Stimulated activated CD4-positive, alpha-beta T cell treated with anti-CD3 and anti-CD28 coated beads, Interleukin-4, amount 100 ng/mL, for 4 hours (primary cell): ENCODE measurements around the gene MYH11.
"Not testable (repeated sequence)": the region's sequence is repeated elsewhere in the genome, so short reads cannot be mapped to it uniquely, and the experiment has no call there.

Experiments used
- DNase-seq, 2 experiments: peaks; one replicate each; pipeline ENCODE4 v3.0.0-alpha.2; 2020

The MYH11 gene

GRCh38 chr16:15803618-15804017, 53.2 kb downstream of the MYH11 start:
- no peak for DNase-seq

- DNase-seq, result no peak
Measured at GRCh38 chr16:15799851-15800495, 56.9 kb downstream of the MYH11 start.

GRCh38 chr16:15798671-15799070, 58.2 kb downstream of the MYH11 start:
- DNase-seq, result no peak

GRCh38 chr16:15796885-15797284, 59.9 kb downstream of the MYH11 start:
- DNase-seq, result no peak

GRCh38 chr16:15795615-15796014, 61.2 kb downstream of the MYH11 start:
- no peak for DNase-seq

GRCh38 chr16:15792563-15792971, 64.3 kb downstream of the MYH11 start:
- no peak for DNase-seq

- no peak for DNase-seq
Measured at GRCh38 chr16:15790458-15790857, 66.4 kb downstream of the MYH11 start.

GRCh38 chr16:15789816-15790215, 67.0 kb downstream of the MYH11 start:
- not testable (repeated sequence) for DNase-seq

- no peak for DNase-seq
Measured at GRCh38 chr16:15788846-15789239, 68.0 kb downstream of the MYH11 start.

GRCh38 chr16:15786501-15786900, 70.3 kb downstream of the MYH11 start:
- no peak for DNase-seq

GRCh38 chr16:15785386-15786059, 71.3 kb downstream of the MYH11 start:
- DNase-seq, result no peak

GRCh38 chr16:15783985-15784384, 72.8 kb downstream of the MYH11 start:
- no peak for DNase-seq

GRCh38 chr16:15782573-15783365, 74.1 kb downstream of the MYH11 start:
- DNase-seq, result no peak

GRCh38 chr16:15781650-15782049, 75.2 kb downstream of the MYH11 start:
- DNase-seq, result no peak

GRCh38 chr16:15780805-15781204, 76.0 kb downstream of the MYH11 start:
- DNase-seq, result no peak

- DNase-seq, result no peak
Measured at GRCh38 chr16:15779664-15780351, 77.0 kb downstream of the MYH11 start.

GRCh38 chr16:15778999-15779614, 77.7 kb downstream of the MYH11 start:
- no peak for DNase-seq

GRCh38 chr16:15778204-15778743, 78.6 kb downstream of the MYH11 start:
- DNase-seq, result no peak

- no peak for DNase-seq
Measured at GRCh38 chr16:15777533-15778203, 79.2 kb downstream of the MYH11 start.

GRCh38 chr16:15776572-15776971, 80.3 kb downstream of the MYH11 start:
- no peak for DNase-seq

GRCh38 chr16:15775663-15776304, 81.0 kb downstream of the MYH11 start:
- DNase-seq, result no peak
